ENCODE data around the gene SAG.

SAG gene

DNA sequence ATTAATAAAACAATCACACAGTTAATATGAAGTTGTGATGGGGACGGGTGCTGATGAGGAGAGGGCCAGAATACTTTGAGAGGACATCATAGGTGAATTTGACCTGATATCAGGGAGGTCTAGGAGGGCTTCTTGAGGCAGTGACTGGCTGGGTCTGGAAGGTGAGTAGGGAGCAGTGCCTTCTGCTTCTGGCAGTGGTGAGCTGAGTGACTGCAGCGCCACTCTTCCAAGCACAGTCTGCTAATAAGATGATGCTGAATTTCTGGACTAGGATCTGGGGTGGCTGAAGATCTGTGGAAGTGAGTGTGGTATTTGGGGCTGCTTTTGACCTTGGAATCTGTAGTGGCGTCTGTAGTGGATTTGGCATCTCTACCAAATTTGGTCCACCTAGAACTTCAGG lies 52.2 kb downstream of the SAG start:
- peaks cover 0 to 28% (median 15%) of the 10 kb centered on the region in 4 donors for H3K4me1 ChIP-seq
- intact Hi-C loops (cut with DNase I; ENCODE audit: low total_unique reads) = no loop called here
- no peak for DNase-seq

DNA sequence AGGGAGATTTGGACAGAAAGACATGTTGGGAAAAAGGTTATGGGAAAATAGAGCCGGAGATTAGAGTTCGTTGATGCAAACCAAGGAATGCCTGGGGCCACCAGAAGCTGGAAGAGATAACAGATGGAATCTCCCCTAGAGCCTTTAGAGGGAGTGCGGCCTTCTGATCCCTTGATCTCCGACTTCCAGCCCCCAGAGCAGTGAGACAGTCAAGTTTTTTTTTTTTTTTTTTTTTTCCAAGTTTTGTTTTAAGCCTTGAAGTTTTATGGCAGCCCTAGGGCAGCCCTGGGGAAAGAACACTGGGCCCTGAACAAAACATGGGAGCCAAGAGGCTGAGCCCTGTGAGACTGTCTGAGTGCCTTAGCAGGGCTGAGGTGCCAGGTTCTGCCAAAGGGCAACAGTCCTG lies 53.2 kb downstream of the SAG start:
- H3K27ac ChIP-seq = no peak overlapping the region

More for the DNA sequence above, 52.2 kb downstream of the SAG start:
- Histone ChIP-seq H3K4me3 (no peak overlapping the region), H3K27ac (no peak overlapping the region), H3K27me3 (no peaks in the 10 kb centered on the region), H3K9me3 (peaks cover 0 to 5% (median 0%) of the 10 kb centered on the region in 3 donors), H3K36me3 (peaks cover 0 to 5% (median 0%) of the 10 kb centered on the region in 3 donors)
- TF ChIP-seq, protein P1, sequence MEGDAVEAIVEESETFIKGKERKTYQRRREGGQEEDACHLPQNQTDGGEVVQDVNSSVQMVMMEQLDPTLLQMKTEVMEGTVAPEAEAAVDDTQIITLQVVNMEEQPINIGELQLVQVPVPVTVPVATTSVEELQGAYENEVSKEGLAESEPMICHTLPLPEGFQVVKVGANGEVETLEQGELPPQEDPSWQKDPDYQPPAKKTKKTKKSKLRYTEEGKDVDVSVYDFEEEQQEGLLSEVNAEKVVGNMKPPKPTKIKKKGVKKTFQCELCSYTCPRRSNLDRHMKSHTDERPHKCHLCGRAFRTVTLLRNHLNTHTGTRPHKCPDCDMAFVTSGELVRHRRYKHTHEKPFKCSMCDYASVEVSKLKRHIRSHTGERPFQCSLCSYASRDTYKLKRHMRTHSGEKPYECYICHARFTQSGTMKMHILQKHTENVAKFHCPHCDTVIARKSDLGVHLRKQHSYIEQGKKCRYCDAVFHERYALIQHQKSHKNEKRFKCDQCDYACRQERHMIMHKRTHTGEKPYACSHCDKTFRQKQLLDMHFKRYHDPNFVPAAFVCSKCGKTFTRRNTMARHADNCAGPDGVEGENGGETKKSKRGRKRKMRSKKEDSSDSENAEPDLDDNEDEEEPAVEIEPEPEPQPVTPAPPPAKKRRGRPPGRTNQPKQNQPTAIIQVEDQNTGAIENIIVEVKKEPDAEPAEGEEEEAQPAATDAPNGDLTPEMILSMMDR (IDR thresholded peaks at IDR 0.05) = no peak

DNA sequence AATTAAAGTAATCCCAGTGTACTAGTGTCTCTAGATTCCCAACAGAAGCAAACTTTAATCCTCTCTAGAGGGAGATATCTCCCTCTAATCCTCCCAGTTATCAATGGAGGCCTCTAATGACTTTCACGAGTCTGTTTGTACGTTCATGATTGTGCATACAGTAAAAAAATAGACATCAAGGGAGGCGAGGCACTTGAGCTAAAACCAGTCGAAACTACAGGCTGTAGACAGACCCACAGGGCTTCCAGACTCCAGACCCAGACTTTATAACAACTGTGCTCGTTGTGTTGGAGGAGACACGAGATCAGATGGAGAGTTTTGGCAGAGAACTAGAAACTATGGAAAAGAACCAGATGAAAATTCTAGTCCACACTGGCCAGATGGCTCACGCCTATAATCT lies 53.7 kb downstream of the SAG start:
- no peaks in the 10 kb centered on the region for H3K27me3 ChIP-seq
- TF ChIP-seq, protein P1 (IDR thresholded peaks at IDR 0.05) = no peak
- H3K27ac ChIP-seq = no peak overlapping the region
- no peak overlapping the region for H3K4me3 ChIP-seq
- DNase-seq = no peak
- peaks cover 0 to 5% (median 0%) of the 10 kb centered on the region in 3 donors for H3K9me3 ChIP-seq
- intact Hi-C loops (cut with DNase I; ENCODE audit: low total_unique reads) = no loop called here
- peaks cover 0 to 15% (median 4%) of the 10 kb centered on the region in 4 donors for H3K4me1 ChIP-seq
- peaks cover 0 to 5% (median 0%) of the 10 kb centered on the region in 3 donors for H3K36me3 ChIP-seq

More for the DNA sequence above, 53.2 kb downstream of the SAG start:
- Histone ChIP-seq H3K4me1 (peaks cover 0 to 20% (median 7%) of the 10 kb centered on the region in 4 donors), H3K36me3 (peaks cover 0 to 5% (median 0%) of the 10 kb centered on the region in 3 donors), H3K27me3 (no peaks in the 10 kb centered on the region), H3K9me3 (peaks cover 0 to 5% (median 0%) of the 10 kb centered on the region in 3 donors), H3K4me3 (no peak overlapping the region)
- no peak for DNase-seq
- TF ChIP-seq, protein P1 (IDR thresholded peaks at IDR 0.05) = no peak
- intact Hi-C loops (cut with DNase I; ENCODE audit: low total_unique reads) = no loop called here

DNA sequence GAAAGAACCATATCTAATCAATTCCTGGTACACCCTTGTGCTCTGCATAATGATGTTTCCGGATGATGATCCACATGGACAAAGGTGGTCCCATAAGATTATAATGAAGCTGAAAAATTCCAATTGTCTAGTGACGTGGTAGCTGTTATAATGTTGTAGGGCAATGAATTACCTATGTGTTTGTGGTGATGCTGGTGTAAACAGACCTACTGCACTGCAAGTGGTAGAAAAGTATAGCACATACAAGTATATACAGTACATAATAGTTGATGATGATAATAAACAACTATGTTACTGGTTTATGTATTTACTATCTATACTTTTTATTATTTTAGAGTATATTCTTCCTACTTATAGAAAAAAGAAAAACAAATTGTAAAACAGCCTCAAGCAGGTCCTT lies 55.1 kb downstream of the SAG start:
- H3K27ac ChIP-seq = no peak overlapping the region
- H3K27me3 ChIP-seq = no peaks in the 10 kb centered on the region
- DNase-seq = no peak
- TF ChIP-seq, protein P1 (IDR thresholded peaks at IDR 0.05) = no peak
- H3K4me1 ChIP-seq = peaks cover 0 to 2% (median 0%) of the 10 kb centered on the region in 4 donors
- no peak overlapping the region for H3K4me3 ChIP-seq
- H3K9me3 ChIP-seq = peaks cover 0 to 5% (median 0%) of the 10 kb centered on the region in 3 donors
- intact Hi-C loops (cut with DNase I; ENCODE audit: low total_unique reads) = no loop called here
- peaks cover 0 to 5% (median 0%) of the 10 kb centered on the region in 3 donors for H3K36me3 ChIP-seq

DNA sequence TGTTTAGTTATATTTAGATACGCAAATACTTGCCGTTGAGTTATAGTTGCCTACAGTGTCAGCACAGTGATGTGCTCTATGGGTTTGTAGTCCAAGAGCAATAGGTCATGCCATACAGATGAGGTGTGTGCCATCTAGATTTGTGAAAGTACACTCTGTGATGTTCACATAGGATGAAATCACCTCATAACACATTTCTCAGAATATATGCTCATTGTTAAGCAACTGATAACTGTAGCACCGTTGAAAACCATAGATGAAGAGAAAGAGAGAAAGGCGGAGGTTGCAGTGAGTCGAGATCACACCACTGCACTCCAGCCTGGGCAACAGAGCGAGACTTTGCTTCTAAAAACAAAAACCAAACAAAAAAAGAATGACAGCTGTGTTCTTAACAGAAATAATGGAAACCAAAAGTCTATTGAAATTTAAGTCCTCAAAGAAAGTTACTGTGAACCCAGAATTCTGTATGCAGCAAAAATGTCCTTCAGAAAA lies 56.2 kb downstream of the SAG start:
- H3K4me3 ChIP-seq = no peak overlapping the region
- H3K9me3 ChIP-seq = peaks cover 0 to 5% (median 0%) of the 10 kb centered on the region in 3 donors
- H3K27ac ChIP-seq = no peak overlapping the region
- no peaks in the 10 kb centered on the region for H3K27me3 ChIP-seq
- intact Hi-C loops (cut with DNase I; ENCODE audit: low total_unique reads) = no loop called here
- H3K4me1 ChIP-seq = peaks cover 0 to 4% (median 2%) of the 10 kb centered on the region in 4 donors
- peaks cover 0 to 5% (median 0%) of the 10 kb centered on the region in 3 donors for H3K36me3 ChIP-seq
- TF ChIP-seq, protein P1 (IDR thresholded peaks at IDR 0.05) = no peak
- no peak for DNase-seq

Data from tibial artery (tissue), 4 donors.